22Rv1 (cell line): ENCODE results near the gene CAPRIN1.

ENCODE experiments used
- ZFX ChIP-seq: fragments of 450-650 bp; IDR thresholded peaks from 2 replicates; pipeline ENCODE4 v1.6.1; 2017; ENCODE audit warnings: antibody characterized with exemption, borderline replicate concordance
- TF ChIP-seq, protein P1 (sequence below): fragments of 450-650 bp; IDR thresholded peaks from 2 replicates; pipeline ENCODE4 v1.5.1; 2017; ENCODE audit warnings: mild to moderate bottlenecking

DNA sequence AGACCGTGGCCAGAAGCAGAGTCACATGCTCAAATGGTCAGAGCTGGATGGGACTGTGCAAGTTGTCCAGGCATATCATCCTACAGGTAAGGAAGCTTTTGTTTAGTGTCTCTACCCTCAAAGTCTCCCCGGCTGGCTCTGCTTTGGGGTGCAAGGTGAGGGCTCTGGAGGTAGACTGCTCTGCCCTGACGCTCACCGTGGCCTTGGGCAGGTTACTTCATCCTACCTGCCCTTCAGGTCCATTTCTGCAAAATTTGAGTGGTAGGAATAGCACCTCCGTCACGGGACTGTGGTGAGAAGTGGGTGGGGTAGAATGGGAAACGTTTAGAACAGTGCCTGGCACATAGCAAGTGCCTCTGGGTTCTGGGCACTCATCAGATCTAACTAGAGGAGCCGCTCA is 96.0 kb downstream of the CAPRIN1 start:
- TF ChIP-seq, protein P1, sequence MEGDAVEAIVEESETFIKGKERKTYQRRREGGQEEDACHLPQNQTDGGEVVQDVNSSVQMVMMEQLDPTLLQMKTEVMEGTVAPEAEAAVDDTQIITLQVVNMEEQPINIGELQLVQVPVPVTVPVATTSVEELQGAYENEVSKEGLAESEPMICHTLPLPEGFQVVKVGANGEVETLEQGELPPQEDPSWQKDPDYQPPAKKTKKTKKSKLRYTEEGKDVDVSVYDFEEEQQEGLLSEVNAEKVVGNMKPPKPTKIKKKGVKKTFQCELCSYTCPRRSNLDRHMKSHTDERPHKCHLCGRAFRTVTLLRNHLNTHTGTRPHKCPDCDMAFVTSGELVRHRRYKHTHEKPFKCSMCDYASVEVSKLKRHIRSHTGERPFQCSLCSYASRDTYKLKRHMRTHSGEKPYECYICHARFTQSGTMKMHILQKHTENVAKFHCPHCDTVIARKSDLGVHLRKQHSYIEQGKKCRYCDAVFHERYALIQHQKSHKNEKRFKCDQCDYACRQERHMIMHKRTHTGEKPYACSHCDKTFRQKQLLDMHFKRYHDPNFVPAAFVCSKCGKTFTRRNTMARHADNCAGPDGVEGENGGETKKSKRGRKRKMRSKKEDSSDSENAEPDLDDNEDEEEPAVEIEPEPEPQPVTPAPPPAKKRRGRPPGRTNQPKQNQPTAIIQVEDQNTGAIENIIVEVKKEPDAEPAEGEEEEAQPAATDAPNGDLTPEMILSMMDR: no peak
- TF ChIP-seq ZFX: no peak
